ENCODE measurements around the gene YES1.

- TF ChIP-seq ZHX1 (CRISPR knock-in tag; IDR thresholded peaks at IDR 0.05; ENCODE audit: low read depth) (no peak), CTCF (CRISPR knock-in tag; IDR thresholded peaks at IDR 0.05) (no peak), GABPA (IDR thresholded peaks at IDR 0.05; ENCODE audit: low read depth, low read length) (no peak), GABPA (CRISPR knock-in tag; IDR thresholded peaks at IDR 0.05; ENCODE audit: low read depth) (no peak), TAF1 (CRISPR knock-in tag; IDR thresholded peaks at IDR 0.05) (no peak), ZNF709 (CRISPR knock-in tag; IDR thresholded peaks at IDR 0.05) (no peak)
Measured at GRCh38 chr18:840516-840915, 28.5 kb upstream of the YES1 start.

All from HepG2 (cell line).